Heart left ventricle (tissue), 11 donors: Measurements from ENCODE around the gene ATG9B. TPM values are rescaled to one million over a fixed set of nuclear protein-coding genes. Genes with fewer than 3 reads are reported as not detected.

Experiments used
- polyA plus RNA-seq, 2 donors: library from polyadenylated mRNA; stranded (reverse); fragments of 200-250 nt; gene quantifications; one replicate each; pipeline ENCODE4 v1.2.3, GENCODE V29; 2013
- total RNA-seq, 9 donors: library from RNA; depleted of rRNA in 2 of 9; stranded (reverse); fragments of >200 nt in 2 of 9; fragmentation: NEBNext Ultra II Directional in 3 of 9; extraction: Animal tissue kit (Norgen Biotek cat#: 25700) in 3 of 9; gene quantifications; one replicate each; pipeline versions ENCODE4 v1.1.0 to v1.2.4, GENCODE V29; 2016 to 2023
- donor health status: ischemic (EF 13 %, LVEDD 7.1; RV severe dilation, severe dysfunction).
- donor health status: healthy with polysubstance abuse.
- donor health status: DM: no; HTN: yes; CAD: no.
- donor health status: DM: no; HTN: no; CAD: no.
- donor health status: ischemic (EF 25% LVEDD 5.7; RV mildly dilated, moderate dysfunction).
- donor health status: healthy.
- donor health status: DM: yes; HTN: yes; CAD: no.
- donor health status: PGD.
- donor health status: nonischemic (EF 23%, LVEDD 6.1; RV moderate dilation, normal function).

The ATG9B gene
- total and polyA plus RNA-seq, 11 donors, result 0.07 to 1.0 (median 0.32) TPM; not detected in 7

Other genes with a start within 250 kb of the ATG9B start
- gene TMEM176B, start 224.1 kb downstream of the ATG9B start, total RNA-seq, result 100 to 1,000 TPM in 3 of 9 donors, 10 to 100 TPM in 6; 25.1 to 137 (median 84.4) TPM
- 10 to 100 TPM; 18.9 to 21.2 TPM for gene TMEM176B, start 224.1 kb downstream of the ATG9B start, polyA plus RNA-seq
- gene TMEM176A, start 223.7 kb downstream of the ATG9B start, total RNA-seq, result 10 to 100 TPM; 11.7 to 77.1 (median 37.9) TPM
- gene TMEM176A, start 223.7 kb downstream of the ATG9B start, polyA plus RNA-seq, result 10 to 100 TPM; 10.2 to 17.9 TPM
- gene AOC1, start 172.0 kb downstream of the ATG9B start, total RNA-seq, result under 1 TPM in 5 of 9 donors, not detected in 4; 0.49 to 0.94 (median 0.69) TPM
- under 1 TPM in 1 of 2 donors, not detected in 1; 0.06 TPM for gene AOC1, start 172.0 kb downstream of the ATG9B start, polyA plus RNA-seq
- gene KCNH2, start 46.2 kb downstream of the ATG9B start, total RNA-seq, result 100 to 1,000 TPM in 5 of 9 donors, 10 to 100 TPM in 4; 58.1 to 185 (median 104) TPM
- gene KCNH2, start 46.2 kb downstream of the ATG9B start, polyA plus RNA-seq, result 100 to 1,000 TPM in 1 of 2 donors, 10 to 100 TPM in 1; 59.8 to 154 TPM
- gene NOS3, start 33.5 kb downstream of the ATG9B start, total RNA-seq, result 10 to 100 TPM in 7 of 9 donors, 1 to 10 TPM in 2; 9.4 to 49.4 (median 17.3) TPM
- gene NOS3, start 33.5 kb downstream of the ATG9B start, polyA plus RNA-seq, result 10 to 100 TPM in 1 of 2 donors, 1 to 10 TPM in 1; 8.9 to 20.5 TPM
- gene ABCB8, start 4.0 kb upstream of the ATG9B start, total RNA-seq, result 10 to 100 TPM; 13.6 to 34.5 (median 26.0) TPM
- gene ABCB8, start 4.0 kb upstream of the ATG9B start, polyA plus RNA-seq, result 10 to 100 TPM; 20.9 to 29.0 TPM
- 1 to 10 TPM; 2.7 to 8.2 (median 4.8) TPM for gene ASIC3, start 24.0 kb upstream of the ATG9B start, total RNA-seq
- gene ASIC3, start 24.0 kb upstream of the ATG9B start, polyA plus RNA-seq, result 10 to 100 TPM in 1 of 2 donors, 1 to 10 TPM in 1; 2.8 to 12.9 TPM
- gene CDK5, start 33.4 kb upstream of the ATG9B start, total RNA-seq, result 10 to 100 TPM in 1 of 9 donors, 1 to 10 TPM in 8; 5.6 to 13.7 (median 8.5) TPM
- 1 to 10 TPM; 6.2 to 7.6 TPM for gene CDK5, start 33.4 kb upstream of the ATG9B start, polyA plus RNA-seq
- 10 to 100 TPM; 44.1 to 84.3 (median 54.8) TPM for gene SLC4A2, start 35.1 kb upstream of the ATG9B start, total RNA-seq
- gene SLC4A2, start 35.1 kb upstream of the ATG9B start, polyA plus RNA-seq, result 100 to 1,000 TPM in 1 of 2 donors, 10 to 100 TPM in 1; 68.3 to 113 TPM
- gene FASTK, start 56.3 kb upstream of the ATG9B start, total RNA-seq, result 100 to 1,000 TPM in 2 of 9 donors, 10 to 100 TPM in 7; 59.9 to 124 (median 77.7) TPM
- gene FASTK, start 56.3 kb upstream of the ATG9B start, polyA plus RNA-seq, result 100 to 1,000 TPM in 1 of 2 donors, 10 to 100 TPM in 1; 75.7 to 168 TPM
- gene TMUB1, start 59.0 kb upstream of the ATG9B start, total RNA-seq, result 10 to 100 TPM; 21.8 to 62.8 (median 26.7) TPM
- gene TMUB1, start 59.0 kb upstream of the ATG9B start, polyA plus RNA-seq, result 10 to 100 TPM; 66.1 to 82.6 TPM
- 10 to 100 TPM; 30.3 to 83.7 (median 57.6) TPM for gene AGAP3, start 62.0 kb upstream of the ATG9B start, total RNA-seq
- gene AGAP3, start 62.0 kb upstream of the ATG9B start, polyA plus RNA-seq, result 10 to 100 TPM; 42.9 to 55.3 TPM
- gene GBX1, start 143.2 kb upstream of the ATG9B start, total RNA-seq, result under 1 TPM in 5 of 9 donors, not detected in 4; 0.29 to 0.52 (median 0.36) TPM
- under 1 TPM in 1 of 2 donors, not detected in 1; 0.27 TPM for gene GBX1, start 143.2 kb upstream of the ATG9B start, polyA plus RNA-seq
- gene ASB10, start 162.8 kb upstream of the ATG9B start, total RNA-seq, result 10 to 100 TPM; 13.1 to 36.4 (median 25.5) TPM
- gene ASB10, start 162.8 kb upstream of the ATG9B start, polyA plus RNA-seq, result 10 to 100 TPM in 1 of 2 donors, 1 to 10 TPM in 1; 6.9 to 37.1 TPM
- not detected for gene H2BK1, start 186.0 kb upstream of the ATG9B start, total RNA-seq
- gene H2BK1, start 186.0 kb upstream of the ATG9B start, polyA plus RNA-seq, result not detected
- 10 to 100 TPM; 23.7 to 48.8 (median 33.0) TPM for gene ABCF2, start 202.7 kb upstream of the ATG9B start, total RNA-seq
- 10 to 100 TPM; 15.9 to 58.4 TPM for gene ABCF2, start 202.7 kb upstream of the ATG9B start, polyA plus RNA-seq
- gene CHPF2, start 208.0 kb upstream of the ATG9B start, total RNA-seq, result 10 to 100 TPM; 16.6 to 31.9 (median 18.3) TPM
- gene CHPF2, start 208.0 kb upstream of the ATG9B start, polyA plus RNA-seq, result 10 to 100 TPM; 11.4 to 26.4 TPM
- 100 to 1,000 TPM in 2 of 9 donors, 10 to 100 TPM in 7; 59.7 to 108 (median 92.2) TPM for gene SMARCD3, start 224.2 kb upstream of the ATG9B start, total RNA-seq
- 100 to 1,000 TPM in 1 of 2 donors, 10 to 100 TPM in 1; 61.1 to 100 TPM for gene SMARCD3, start 224.2 kb upstream of the ATG9B start, polyA plus RNA-seq